ENCODE data around the gene PLK5. TPM values are rescaled to one million over a fixed set of nuclear protein-coding genes. Genes with fewer than 3 reads are reported as not detected.
A peak's percentile ranks its signal among the peaks of the same experiment; 100 is the strongest.

The PLK5 gene
- total RNA-seq, 4 donors from 2014 or later: 0.17 TPM; not detected in 3

- Histone ChIP-seq H3K4me1 (peaks cover 18 to 51% (median 36%) of the 10 kb centered on the region in 4 donors), H3K27me3 (peaks cover 4 to 76% (median 24%) of the 10 kb centered on the region in 4 donors), H3K36me3 (peaks cover 0 to 7% (median 3%) of the 10 kb centered on the region in 4 donors), H3K9me3 (peaks cover 0 to 4% (median 0%) of the 10 kb centered on the region in 4 donors), H3K4me3 (peak overlapping the region; percentile 49 to 60 (median 50)), H3K27ac (replicated peaks in 1 of 4) (peak overlapping the region; percentile 78 to 88 (median 82))
- WGBS: 60% methylated on average over 16 of the region's 23 CpGs
- intact Hi-C loops (cut with DNase I): no loop called here
- no peak for DNase-seq (ENCODE audit: extremely low spot score)
- TF ChIP-seq POLR2AphosphoS5 (IDR thresholded peaks at IDR 0.05): no peak
- TF ChIP-seq CTCF (IDR thresholded peaks at IDR 0.05): no peak
- no peak for TF ChIP-seq POLR2A (IDR thresholded peaks at IDR 0.05; ENCODE audit: low read depth)
- no peak for TF ChIP-seq EP300 (IDR thresholded peaks at IDR 0.05)
Observed at GRCh38 chr19:1507192-1507660, 16.7 kb upstream of the PLK5 start.

GRCh38 chr19:1507763-1508506 lies 15.9 kb upstream of the PLK5 start:
- peaks cover 0 to 4% (median 0%) of the 10 kb centered on the region in 4 donors for H3K9me3 ChIP-seq
- H3K4me3 ChIP-seq: peak overlapping the region; percentile 49 to 60 (median 50)
- H3K27ac ChIP-seq (replicated peaks in 1 of 4): peak overlapping the region; percentile 78 to 88 (median 82)
- H3K36me3 ChIP-seq: peaks cover 0 to 7% (median 3%) of the 10 kb centered on the region in 4 donors
- peak; percentile 98 for DNase-seq (ENCODE audit: extremely low spot score)
- peak; percentile 68 to 80 for TF ChIP-seq POLR2AphosphoS5 (IDR thresholded peaks at IDR 0.05)
- no peak for TF ChIP-seq EP300 (IDR thresholded peaks at IDR 0.05)
- peak in 1 of 3 experiments; percentile 17 for TF ChIP-seq CTCF (IDR thresholded peaks at IDR 0.05)
- peaks cover 18 to 56% (median 42%) of the 10 kb centered on the region in 4 donors for H3K4me1 ChIP-seq
- intact Hi-C loops (cut with DNase I): no loop called here
- H3K27me3 ChIP-seq: peaks cover 4 to 76% (median 21%) of the 10 kb centered on the region in 4 donors
- WGBS: 2% methylated on average over 22 of the region's 46 CpGs

GRCh38 chr19:1508507-1508856 lies 15.4 kb upstream of the PLK5 start:
- peak overlapping the region; percentile 49 to 60 (median 50) for H3K4me3 ChIP-seq
- H3K36me3 ChIP-seq: peaks cover 0 to 7% (median 3%) of the 10 kb centered on the region in 4 donors
- no peak for DNase-seq (ENCODE audit: extremely low spot score)
- H3K27ac ChIP-seq (replicated peaks in 1 of 4): peak overlapping the region; percentile 78 to 88 (median 82)
- peaks cover 0 to 4% (median 0%) of the 10 kb centered on the region in 4 donors for H3K9me3 ChIP-seq
- peaks cover 3 to 76% (median 19%) of the 10 kb centered on the region in 4 donors for H3K27me3 ChIP-seq
- peaks cover 15 to 56% (median 42%) of the 10 kb centered on the region in 4 donors for H3K4me1 ChIP-seq
- TF ChIP-seq POLR2A (IDR thresholded peaks at IDR 0.05; ENCODE audit: low read depth) (no peak), EP300 (IDR thresholded peaks at IDR 0.05) (no peak), POLR2AphosphoS5 (IDR thresholded peaks at IDR 0.05) (no peak), CTCF (IDR thresholded peaks at IDR 0.05) (no peak)
- 18% methylated on average over 10 of the region's 12 CpGs for WGBS
- intact Hi-C loops (cut with DNase I): no loop called here

GRCh38 chr19:1509602-1510441 lies 14.1 kb upstream of the PLK5 start:
- Histone ChIP-seq H3K4me3 (no peak overlapping the region), H3K36me3 (peaks cover 0 to 7% (median 3%) of the 10 kb centered on the region in 4 donors), H3K4me1 (peaks cover 16 to 56% (median 43%) of the 10 kb centered on the region in 4 donors), H3K27ac (replicated peaks in 1 of 4) (peak overlapping the region in 2 of 4 donors; percentile 40 to 58), H3K27me3 (peaks cover 0 to 75% (median 15%) of the 10 kb centered on the region in 4 donors), H3K9me3 (peaks cover 0 to 4% (median 0%) of the 10 kb centered on the region in 4 donors)
- intact Hi-C loops (cut with DNase I): loop anchor here (10.0 kb wide), 1 partner anchor 65 kb away; no protein-coding TSS in a partner anchor
- DNase-seq (ENCODE audit: extremely low spot score): no peak
- 51% methylated on average over 11 of the region's 11 CpGs for WGBS
- TF ChIP-seq POLR2A (IDR thresholded peaks at IDR 0.05; ENCODE audit: low read depth) (no peak), CTCF (IDR thresholded peaks at IDR 0.05) (no peak), EP300 (IDR thresholded peaks at IDR 0.05) (no peak), POLR2AphosphoS5 (IDR thresholded peaks at IDR 0.05) (no peak)

Data from esophagus muscularis mucosa (tissue), 4 donors.